ENCODE results near the gene ASPRV1. TPM values are rescaled to one million over a fixed set of nuclear protein-coding genes. Genes with fewer than 3 reads are reported as not detected.

Gene ASPRV1
- total and polyA plus RNA-seq, 11 donors: 0.28 to 1.4 (median 0.58) TPM; not detected in 1

GRCh38 chr2:69916106-69916505, 45.3 kb downstream of the ASPRV1 start:
- ATAC-seq (no peak), DNase-seq (no peak)
- WGBS, 4 donors: 39 to 48% (median 46%) methylated on average over 2 of the region's 2 CpGs
- H3K36me3 ChIP-seq: peaks cover 0 to 58% (median 35%) of the 10 kb centered on the region in 9 donors
- TF ChIP-seq POLR2A (IDR thresholded peaks at IDR 0.05) (no peak), CTCF (IDR thresholded peaks at IDR 0.05) (no peak)
- peak overlapping the region in 2 of 12 donors; percentile 88 to 91 for H3K27ac ChIP-seq
- peak overlapping the region in 10 of 12 donors; percentile 66 to 88 (median 82) for H3K4me3 ChIP-seq
- H3K9me3 ChIP-seq: no peaks in the 10 kb centered on the region
- peaks cover 0 to 56% (median 14%) of the 10 kb centered on the region in 12 donors for H3K4me1 ChIP-seq
- intact Hi-C loops (cut with DNase I): loop anchor here in 4 of 10 donors (5.0 to 10.0 kb wide), 4 partner anchors 151 to 389 kb away; partner anchors contain the start of gene FAM136A (in 1 of the 4)
- H3K27me3 ChIP-seq: no peaks in the 10 kb centered on the region

- ATAC-seq (peak in 1 of 4 donors; percentile 0), DNase-seq (peak; percentile 23 to 99 (median 34))
- Histone ChIP-seq H3K36me3 (peaks cover 0 to 58% (median 37%) of the 10 kb centered on the region in 9 donors), H3K27me3 (no peaks in the 10 kb centered on the region), H3K27ac (peak within 1 kb of the TSS; percentile 71 to 99 (median 96)), H3K9me3 (no peaks in the 10 kb centered on the region), H3K4me3 (peak within 1 kb of the TSS; percentile 66 to 88 (median 82)), H3K4me1 (peaks cover 0 to 56% (median 14%) of the 10 kb centered on the region in 12 donors)
- intact Hi-C loops (cut with DNase I): loop anchor here (1.0 to 10.0 kb wide), 17 partner anchors 152 to 390 kb away; partner anchors contain the start of genes FAM136A (in 9 of the 10), PCBP1 (in 4 of the 10), TIA1 (in 2 of the 10) and C2orf42 (in 1 of the 10)
- WGBS, 4 donors: 0 to 1% (median 1%) methylated on average over 27 to 81 of the region's 81 CpGs
- peak; percentile 88 to 94 for TF ChIP-seq POLR2A (IDR thresholded peaks at IDR 0.05)
- no peak for TF ChIP-seq CTCF (IDR thresholded peaks at IDR 0.05)
These were observed 46.2 kb downstream of the ASPRV1 start, which contains the start of gene MXD1 for GRCh38 chr2:69914950-69915945. TSS of gene MXD1 (plus strand) at chr2:69915109. CDS start at chr2:69915331, 222 bp downstream.

- no peaks in the 10 kb centered on the region for H3K9me3 ChIP-seq
- peak overlapping the region; percentile 49 to 88 (median 78) for H3K4me3 ChIP-seq
- H3K36me3 ChIP-seq: peaks cover 0 to 58% (median 37%) of the 10 kb centered on the region in 9 donors
- peak overlapping the region; percentile 71 to 99 (median 96) for H3K27ac ChIP-seq
- ATAC-seq (peak; percentile 95 to 98 (median 97)), DNase-seq (peak; percentile 98 to 100 (median 100))
- WGBS, 4 donors: 0% methylated on average over 24 to 56 of the region's 56 CpGs
- peaks cover 0 to 56% (median 14%) of the 10 kb centered on the region in 12 donors for H3K4me1 ChIP-seq
- intact Hi-C loops (cut with DNase I): loop anchor here (1.0 to 10.0 kb wide), 15 partner anchors 156 to 390 kb away; partner anchors contain the start of genes FAM136A (in 9 of the 10), PCBP1 (in 4 of the 10), TIA1 (in 2 of the 10) and C2orf42 (in 1 of the 10)
- H3K27me3 ChIP-seq: no peaks in the 10 kb centered on the region
- TF ChIP-seq POLR2A (IDR thresholded peaks at IDR 0.05): peak; percentile 62 to 75
- TF ChIP-seq CTCF (IDR thresholded peaks at IDR 0.05): peak in 7 of 12 donors; percentile 12 to 51 (median 40)
These were observed 47.1 kb downstream of the ASPRV1 start for GRCh38 chr2:69914164-69914949.
